Heart left ventricle (tissue), 16 donors: Measurements from ENCODE around the gene PSMB5. TPM values are rescaled to one million over a fixed set of nuclear protein-coding genes. Genes with fewer than 3 reads are reported as not detected.

Experiments
- ATAC-seq, 4 donors: fragments of 200-7000 bp; cut with Tn5 transposase; one replicate each; pipeline ENCODE4 v1.9.1; 2020 to 2022; ENCODE audit warnings: moderate library complexity in 4 of 4, mild to moderate bottlenecking in 3 of 4, moderate number of reproducible peaks in 1 of 4
- DNase-seq, 5 donors: peaks; one replicate each; pipeline ENCODE4 v3.0.0-alpha.2; 2020
- H3K27ac ChIP-seq, 12 donors: fragments of 200-600 bp; sonication (generic) in 4 of 12; one replicate each; pipeline versions ENCODE4 v1.5.0 to v1.8.0; 2016 to 2022; ENCODE audit warnings: mild to moderate bottlenecking in 2 of 12
- H3K27me3 ChIP-seq, 9 donors: fragments of 200-600 bp; sonication (generic) in 2 of 9; one replicate each; pipeline versions ENCODE4 v1.5.1 to v1.8.0; 2016 to 2022; ENCODE audit warnings: mild to moderate bottlenecking in 3 of 9
- H3K36me3 ChIP-seq, 9 donors: fragments of 200-600 bp; sonication (generic) in 2 of 9; one replicate each; pipeline versions ENCODE4 v1.5.0 to v1.8.0; 2018 to 2022; ENCODE audit warnings: mild to moderate bottlenecking in 2 of 9
- H3K4me1 ChIP-seq, 12 donors: fragments of 200-600 bp; sonication (generic) in 4 of 12; one replicate each; pipeline versions ENCODE4 v1.5.0 to v1.8.0; 2016 to 2022; ENCODE audit warnings: mild to moderate bottlenecking in 3 of 12
- H3K4me3 ChIP-seq, 12 donors: fragments of 200-600 bp; sonication (generic) in 4 of 12; one replicate each; pipeline versions ENCODE4 v1.5.0 to v1.8.0; 2017 to 2022; ENCODE audit warnings: mild to moderate bottlenecking in 9 of 12, moderate library complexity in 4 of 12
- H3K9me3 ChIP-seq, 12 donors: fragments of 200-600 bp; sonication (generic) in 4 of 12; one replicate each; pipeline versions ENCODE4 v1.5.0 to v1.8.0; 2016 to 2022; ENCODE audit warnings: mild to moderate bottlenecking in 1 of 12
- POLR2A ChIP-seq, 2 donors: fragments of 450-650 bp; IDR thresholded peaks; one replicate each; pipeline ENCODE4 v1.6.1; 2017; ENCODE audit warnings: antibody characterized with exemption in 2 of 2, mild to moderate bottlenecking in 2 of 2, moderate library complexity in 2 of 2
- WGBS, 4 donors: extraction: QIAGEN DNeasy Blood & Tissue Kit in 2 of 4; methylation state at CpG; one replicate each; pipeline versions ENCODE4 v1.1.5 to v1.1.7; 2013 to 2018; 5-methylcytosine and 5-hydroxymethylcytosine counted together
- intact Hi-C, 10 donors: fragments of 100-400 bp; cut with DNase I; formaldehyde crosslinking; loops; one replicate each; pipeline versions ENCODE4 v1.11.1 to v1.14.2; 2022
- polyA plus RNA-seq, 2 donors: library from polyadenylated mRNA; stranded (reverse); fragments of 200-250 nt; gene quantifications; one replicate each; pipeline ENCODE4 v1.2.3, GENCODE V29; 2013
- total RNA-seq, 9 donors: library from RNA; depleted of rRNA in 2 of 9; stranded (reverse); fragments of >200 nt in 2 of 9; fragmentation: NEBNext Ultra II Directional in 3 of 9; extraction: Animal tissue kit (Norgen Biotek cat#: 25700) in 3 of 9; gene quantifications; one replicate each; pipeline versions ENCODE4 v1.1.0 to v1.2.4, GENCODE V29; 2016 to 2023
- TF ChIP-seq, protein P1 (sequence below), 12 donors: fragments of 200-600 bp; sonication (generic) in 4 of 12; IDR thresholded peaks; one replicate each; pipeline versions ENCODE4 v1.5.0 to v1.8.0; 2018 to 2022; ENCODE audit warnings: antibody characterized with exemption in 12 of 12, mild to moderate bottlenecking in 5 of 12
- donor health status: ischemic (EF 13 %, LVEDD 7.1; RV severe dilation, severe dysfunction).
- donor health status: healthy with polysubstance abuse.
- donor health status: DM: no; HTN: yes; CAD: no.
- donor health status: DM: no; HTN: no; CAD: no.
- donor health status: ischemic (EF 25% LVEDD 6.9; RV normal size, moderate dysfunction).
- donor health status: ischemic (EF 25% LVEDD 5.7; RV mildly dilated, moderate dysfunction).
- donor health status: healthy.
- donor health status: DM: yes; HTN: yes; CAD: no.
- donor health status: ischemic (EF 35%, LVEDD 5.7; RV mildly dilated, moderate dysfunction).
- donor health status: nonischemic (EF 11% LVEDD 7.7; RV severe dilation, severe dysfunction).
- donor health status: DM: yes; HTN: yes; CAD: no.
- donor health status: PGD.
- donor health status: ischemic (EF 29% LVEDD 5.4; RV normal size, mild dysfunction).
- donor health status: nonischemic (EF 23%, LVEDD 6.1; RV moderate dilation, normal function).

The PSMB5 gene
- total and polyA plus RNA-seq, 11 donors = 75.7 to 233 (median 122) TPM

DNA sequence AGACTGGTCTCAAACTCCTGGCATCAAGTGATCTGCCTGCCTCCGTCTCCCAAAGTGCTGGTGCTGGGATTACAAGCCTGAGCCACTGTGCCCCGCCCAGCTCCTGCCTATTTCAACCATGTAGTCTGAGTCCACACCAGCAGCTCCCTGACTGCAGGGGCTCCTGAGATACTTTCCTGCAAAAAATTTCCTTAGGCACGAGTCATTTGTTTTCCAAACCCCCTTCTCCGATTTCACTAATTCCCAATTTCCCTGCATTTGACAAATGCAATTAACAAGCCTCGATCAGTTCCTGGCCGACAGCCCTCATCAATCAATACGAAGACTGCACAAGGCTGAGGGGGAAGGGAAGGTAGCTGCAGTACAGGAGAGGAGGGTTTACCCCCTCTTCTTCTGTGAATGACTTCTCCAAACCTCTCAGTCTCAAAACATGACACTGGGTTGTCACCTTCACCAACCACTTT lies 10.1 kb downstream of the PSMB5 start:
- no peak for ATAC-seq
- 75 to 89% (median 75%) methylated on average over 7 of the region's 7 CpGs for WGBS, 4 donors
- no peaks in the 10 kb centered on the region for H3K9me3 ChIP-seq
- TF ChIP-seq, protein P1, sequence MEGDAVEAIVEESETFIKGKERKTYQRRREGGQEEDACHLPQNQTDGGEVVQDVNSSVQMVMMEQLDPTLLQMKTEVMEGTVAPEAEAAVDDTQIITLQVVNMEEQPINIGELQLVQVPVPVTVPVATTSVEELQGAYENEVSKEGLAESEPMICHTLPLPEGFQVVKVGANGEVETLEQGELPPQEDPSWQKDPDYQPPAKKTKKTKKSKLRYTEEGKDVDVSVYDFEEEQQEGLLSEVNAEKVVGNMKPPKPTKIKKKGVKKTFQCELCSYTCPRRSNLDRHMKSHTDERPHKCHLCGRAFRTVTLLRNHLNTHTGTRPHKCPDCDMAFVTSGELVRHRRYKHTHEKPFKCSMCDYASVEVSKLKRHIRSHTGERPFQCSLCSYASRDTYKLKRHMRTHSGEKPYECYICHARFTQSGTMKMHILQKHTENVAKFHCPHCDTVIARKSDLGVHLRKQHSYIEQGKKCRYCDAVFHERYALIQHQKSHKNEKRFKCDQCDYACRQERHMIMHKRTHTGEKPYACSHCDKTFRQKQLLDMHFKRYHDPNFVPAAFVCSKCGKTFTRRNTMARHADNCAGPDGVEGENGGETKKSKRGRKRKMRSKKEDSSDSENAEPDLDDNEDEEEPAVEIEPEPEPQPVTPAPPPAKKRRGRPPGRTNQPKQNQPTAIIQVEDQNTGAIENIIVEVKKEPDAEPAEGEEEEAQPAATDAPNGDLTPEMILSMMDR (IDR thresholded peaks at IDR 0.05) = no peak
- TF ChIP-seq POLR2A (IDR thresholded peaks at IDR 0.05) = no peak
- intact Hi-C loops = no loop called here
- no peak overlapping the region for H3K4me3 ChIP-seq
- H3K27ac ChIP-seq = no peak overlapping the region
- H3K36me3 ChIP-seq = peaks cover 0 to 56% (median 48%) of the 10 kb centered on the region in 9 donors
- DNase-seq = no peak
- H3K4me1 ChIP-seq = peaks cover 0 to 23% (median 4%) of the 10 kb centered on the region in 12 donors
- H3K27me3 ChIP-seq = no peaks in the 10 kb centered on the region

DNA sequence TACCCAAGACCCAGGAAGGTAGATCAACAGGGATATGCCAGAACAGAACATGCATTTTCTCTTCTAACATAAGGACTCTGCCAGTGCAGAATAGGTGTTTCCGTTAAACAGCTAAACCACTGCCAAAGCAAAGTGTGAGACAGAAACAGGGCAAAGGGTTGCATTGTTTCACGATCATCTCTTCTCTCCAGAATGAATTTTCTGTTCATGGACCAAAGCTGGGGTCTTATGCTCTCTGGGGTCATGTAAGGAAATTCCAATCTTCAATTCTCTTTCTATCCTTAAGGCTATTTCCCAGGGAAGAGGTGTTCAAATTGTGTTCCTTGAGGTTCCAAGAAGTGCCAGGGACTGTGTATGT lies 10.9 kb downstream of the PSMB5 start:
- 89 to 96% (median 95%) methylated on average over 2 of the region's 2 CpGs for WGBS, 4 donors
- no peak overlapping the region for H3K4me3 ChIP-seq
- H3K4me1 ChIP-seq = peaks cover 0 to 17% (median 3%) of the 10 kb centered on the region in 12 donors
- DNase-seq (no peak), ATAC-seq (no peak)
- H3K27ac ChIP-seq = no peak overlapping the region
- peaks cover 0 to 48% (median 40%) of the 10 kb centered on the region in 9 donors for H3K36me3 ChIP-seq
- TF ChIP-seq, protein P1 (IDR thresholded peaks at IDR 0.05) = no peak
- TF ChIP-seq POLR2A (IDR thresholded peaks at IDR 0.05) = no peak
- intact Hi-C loops = no loop called here
- no peaks in the 10 kb centered on the region for H3K9me3 ChIP-seq
- H3K27me3 ChIP-seq = no peaks in the 10 kb centered on the region

DNA sequence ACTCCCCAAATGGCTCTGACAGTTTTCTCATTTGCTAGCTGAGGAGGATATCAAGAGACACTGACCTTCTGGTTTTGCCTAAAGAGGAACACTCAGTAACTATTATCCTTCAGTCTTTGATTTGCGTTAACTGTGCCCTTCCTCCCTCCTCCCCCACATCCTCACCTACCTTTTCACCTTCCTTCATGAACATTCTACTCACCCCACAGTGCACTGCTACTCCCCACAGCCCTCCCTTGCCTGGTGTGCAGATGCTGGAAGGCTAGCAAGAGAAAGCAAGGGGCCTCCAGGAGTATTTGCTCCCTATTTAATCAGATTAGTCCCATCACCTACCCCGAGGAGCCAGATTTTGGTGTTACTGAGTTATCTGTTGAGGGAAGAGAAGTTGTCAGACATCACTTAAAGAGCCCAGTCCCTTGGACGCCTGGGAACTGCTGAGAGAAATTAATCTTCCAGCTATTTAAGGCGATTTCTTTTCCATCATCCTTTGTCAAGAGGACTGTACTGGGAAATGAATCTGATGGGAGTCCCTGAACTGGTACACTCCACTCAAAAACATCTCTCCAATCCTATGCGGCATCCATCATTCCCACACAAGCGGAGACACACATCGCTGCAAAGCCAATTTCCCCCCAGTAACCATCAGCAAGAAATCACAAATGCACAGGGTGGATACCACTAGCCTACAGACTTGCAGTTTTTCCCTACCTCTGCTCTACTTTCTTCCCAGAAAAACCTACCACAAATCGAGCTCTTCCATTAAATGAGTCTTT lies 11.5 kb downstream of the PSMB5 start:
- intact Hi-C loops = no loop called here
- ATAC-seq = no peak
- no peaks in the 10 kb centered on the region for H3K27me3 ChIP-seq
- TF ChIP-seq POLR2A (IDR thresholded peaks at IDR 0.05) = no peak
- TF ChIP-seq, protein P1 (IDR thresholded peaks at IDR 0.05) = no peak
- H3K9me3 ChIP-seq = no peaks in the 10 kb centered on the region
- peaks cover 0 to 13% (median 0%) of the 10 kb centered on the region in 12 donors for H3K4me1 ChIP-seq
- DNase-seq = no peak
- H3K36me3 ChIP-seq = peaks cover 0 to 42% (median 34%) of the 10 kb centered on the region in 9 donors
- WGBS, 4 donors = 80 to 82% (median 81%) methylated on average over 8 of the region's 8 CpGs
- no peak overlapping the region for H3K27ac ChIP-seq
- H3K4me3 ChIP-seq = no peak overlapping the region

DNA sequence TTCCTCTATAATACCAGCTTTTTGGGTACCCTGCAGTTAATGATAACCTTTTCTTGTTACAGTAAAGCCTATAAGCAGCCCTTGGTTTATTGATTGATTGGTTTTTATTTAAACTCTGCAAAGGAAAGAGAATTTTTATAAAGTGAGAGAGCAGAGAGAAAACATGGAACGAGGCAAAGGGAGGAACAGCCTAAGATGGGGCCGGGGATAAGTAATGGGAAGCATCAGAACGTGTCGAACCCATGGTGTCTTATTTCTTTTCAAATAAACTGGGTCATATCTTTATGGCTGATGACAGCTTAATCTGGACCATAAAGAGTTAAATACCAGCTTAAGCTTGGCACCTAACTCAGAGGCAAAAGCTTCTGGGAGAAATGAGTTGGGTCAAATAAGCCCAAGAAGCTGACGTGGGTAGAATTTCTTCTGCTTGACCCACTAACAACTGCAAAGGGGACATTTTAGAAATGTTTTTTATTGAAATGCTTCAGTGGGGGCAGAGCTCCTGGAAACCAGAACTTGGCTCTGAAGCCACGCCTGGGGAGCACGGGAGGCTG lies 12.7 kb downstream of the PSMB5 start:
- Histone ChIP-seq H3K4me1 (peaks cover 0 to 13% (median 0%) of the 10 kb centered on the region in 12 donors), H3K27me3 (no peaks in the 10 kb centered on the region), H3K27ac (no peak overlapping the region), H3K9me3 (no peaks in the 10 kb centered on the region), H3K4me3 (no peak overlapping the region), H3K36me3 (peaks cover 0 to 30% (median 23%) of the 10 kb centered on the region in 9 donors)
- DNase-seq (no peak), ATAC-seq (no peak)
- no peak for TF ChIP-seq POLR2A (IDR thresholded peaks at IDR 0.05)
- TF ChIP-seq, protein P1 (IDR thresholded peaks at IDR 0.05) = no peak
- WGBS, 4 donors = 61 to 77% (median 74%) methylated on average over 7 of the region's 7 CpGs
- intact Hi-C loops = no loop called here
